WTC11 (cell line): ENCODE results near the gene FXYD6. TPM values are rescaled to one million over a fixed set of nuclear protein-coding genes. Genes with fewer than 3 reads are reported as not detected.

ENCODE experiments used
- ATAC-seq: fragments of 200-7000 bp; cut with Tn5 transposase; 2 replicates; pipeline ENCODE4 v1.10.0; 2021; ENCODE audit warnings: mild to moderate bottlenecking, moderate library complexity
- CTCF ChIA-PET: fragments of 300-600 bp; sonication (Branson Sonifier 250); formaldehyde crosslinking; loops from one replicate; lab custom pipeline; 2021; ENCODE audit warnings: antibody characterized with exemption; lab: Charles Lee
- POLR2A ChIA-PET: fragments of 350-600 bp; sonication (Branson Sonifier 250); formaldehyde crosslinking; loops from one replicate; lab custom pipeline; 2021; ENCODE audit warnings: antibody characterized with exemption; lab: Charles Lee
- DNase-seq: peaks from one replicate; pipeline ENCODE4 v3.0.0; 2021; ENCODE audit warnings: low spot score
- H3K27ac Mint-ChIP-seq: 2 replicates; pipeline ENCODE4 v1.8.0; 2021; ENCODE audit warnings: mixed read lengths
- H3K27me3 Mint-ChIP-seq: 2 replicates; pipeline ENCODE4 v1.8.0; 2021; ENCODE audit warnings: low read depth, mild to moderate bottlenecking, moderate library complexity, mixed read lengths
- H3K36me3 Mint-ChIP-seq: 2 replicates; pipeline ENCODE4 v1.8.0; 2021; ENCODE audit warnings: mixed read lengths
- H3K4me1 Mint-ChIP-seq: 2 replicates; pipeline ENCODE4 v1.8.0; 2022; ENCODE audit warnings: mixed read lengths
- H3K4me3 Mint-ChIP-seq: 2 replicates; pipeline ENCODE4 v1.8.0; 2021; ENCODE audit warnings: mild to moderate bottlenecking, moderate library complexity, mixed read lengths
- H3K9me3 Mint-ChIP-seq: 2 replicates; pipeline ENCODE4 v1.8.0; 2021; ENCODE audit warnings: mixed read lengths
- ATF6 ChIP-seq: sonication (generic); formaldehyde crosslinking; IDR thresholded peaks from 2 replicates; pipeline ENCODE4 v1.8.1; 2023; ENCODE audit warnings: mild to moderate bottlenecking, missing genetic modification reagents
- E2F5 ChIP-seq: sonication (generic); formaldehyde crosslinking; IDR thresholded peaks from 2 replicates; pipeline ENCODE4 v1.8.1; 2022; ENCODE audit warnings: mild to moderate bottlenecking, moderate library complexity, missing genetic modification reagents
- EMX1 ChIP-seq: fragments of 250-450 bp; sonication (Bioruptor Pico); IDR thresholded peaks from 2 replicates; pipeline ENCODE4 v1.8.0; 2021; ENCODE audit warnings: mild to moderate bottlenecking
- OVOL2 ChIP-seq: fragments of 250-450 bp; sonication (Bioruptor Pico); IDR thresholded peaks from 2 replicates; pipeline ENCODE4 v1.9.0; 2021; ENCODE audit warnings: mild to moderate bottlenecking, borderline replicate concordance
- RELA ChIP-seq: sonication (generic); formaldehyde crosslinking; IDR thresholded peaks from 2 replicates; pipeline ENCODE4 v1.8.1; 2022; ENCODE audit warnings: missing genetic modification reagents, mild to moderate bottlenecking, borderline replicate concordance
- ZBTB21 ChIP-seq: sonication (generic); formaldehyde crosslinking; IDR thresholded peaks from 2 replicates; pipeline ENCODE4 v1.8.1; 2023; ENCODE audit warnings: mild to moderate bottlenecking, missing genetic modification reagents, borderline replicate concordance
- total RNA-seq: library from RNA; stranded (reverse); gene quantifications from 3 replicates; pipeline ENCODE4 v1.2.3, GENCODE V29; 2021
- TF ChIP-seq, protein P1 (sequence below): sonication (generic); formaldehyde crosslinking; IDR thresholded peaks from 2 replicates; pipeline ENCODE4 v1.8.1; 2023; ENCODE audit warnings: mild to moderate bottlenecking, missing genetic modification reagents, moderate library complexity

FXYD6 gene
- total RNA-seq, 1 experiment from 2014 or later, result 26.2 TPM

- TF ChIP-seq ATF6, result no peak
- no peak for TF ChIP-seq E2F5 (CRISPR knock-in tag)
- TF ChIP-seq EMX1 (CRISPR knock-in tag), result no peak
- TF ChIP-seq, protein P1, sequence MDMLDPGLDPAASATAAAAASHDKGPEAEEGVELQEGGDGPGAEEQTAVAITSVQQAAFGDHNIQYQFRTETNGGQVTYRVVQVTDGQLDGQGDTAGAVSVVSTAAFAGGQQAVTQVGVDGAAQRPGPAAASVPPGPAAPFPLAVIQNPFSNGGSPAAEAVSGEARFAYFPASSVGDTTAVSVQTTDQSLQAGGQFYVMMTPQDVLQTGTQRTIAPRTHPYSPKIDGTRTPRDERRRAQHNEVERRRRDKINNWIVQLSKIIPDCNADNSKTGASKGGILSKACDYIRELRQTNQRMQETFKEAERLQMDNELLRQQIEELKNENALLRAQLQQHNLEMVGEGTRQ (CRISPR knock-in tag), result no peak
- TF ChIP-seq, all 79 proteins: peak for 0
These were observed 86.2 kb downstream of the FXYD6 start (continued) for GRCh38 chr11:117790279-117790678.

GRCh38 chr11:117789241-117789640 is 87.2 kb downstream of the FXYD6 start:
- peaks cover 8% of the 10 kb centered on the region for H3K4me1 Mint-ChIP-seq
- no peak overlapping the region for H3K4me3 Mint-ChIP-seq
- peaks cover 21% of the 10 kb centered on the region for H3K27me3 Mint-ChIP-seq
- ATAC-seq (no peak), DNase-seq (no peak)
- H3K36me3 Mint-ChIP-seq, result no peaks in the 10 kb centered on the region
- POLR2A ChIA-PET, result no interaction called here
- CTCF ChIA-PET, result interaction anchor here (1.4 to 1.7 kb wide), 2 partner anchors 18 to 363 kb away, joined by 5 read pairs; no protein-coding TSS in a partner anchor
- H3K9me3 Mint-ChIP-seq, result no peaks in the 10 kb centered on the region
- H3K27ac Mint-ChIP-seq, result no peak overlapping the region
- TF ChIP-seq ZBTB21 (CRISPR knock-in tag) (no peak), OVOL2 (no peak), RELA (CRISPR knock-in tag) (no peak)

Other genes with a start within 250 kb of the FXYD6 start
- 0.25 to 0.90 TPM (median 0.82 TPM) in 3 replicates for gene DSCAML1, start 79.4 kb downstream of the FXYD6 start, total RNA-seq
- 1.4 to 2.1 TPM (median 1.6 TPM) in 3 replicates for gene FXYD2, start 51.9 kb downstream of the FXYD6 start, total RNA-seq
- 0.62 to 1.1 TPM (median 0.63 TPM) in 3 replicates for gene TMPRSS13, start 52.7 kb upstream of the FXYD6 start, total RNA-seq
- 0.41 to 0.74 TPM (median 0.71 TPM) in 3 replicates for gene IL10RA, start 109.7 kb upstream of the FXYD6 start, total RNA-seq
- 1.1 to 1.4 TPM (median 1.4 TPM) in 3 replicates for gene TMPRSS4, start 200.4 kb upstream of the FXYD6 start, total RNA-seq
- gene SMIM35, start 210.3 kb upstream of the FXYD6 start, total RNA-seq, result not detected in 3 replicates